H1 (cell line): ENCODE results near the gene NMNAT3. TPM values are rescaled to one million over a fixed set of nuclear protein-coding genes. Genes with fewer than 3 reads are reported as not detected.

Experiments used
- CTCF ChIA-PET: fragments of 300-600 bp; sonication (Branson Sonifier 250); formaldehyde crosslinking; loops from one replicate; lab custom pipeline; 2021; ENCODE audit not compliant: partially characterized antibody; lab: Charles Lee
- POLR2A ChIA-PET: fragments of 300-600 bp; sonication (Branson Sonifier 250); formaldehyde crosslinking; loops from one replicate; lab custom pipeline; 2021; ENCODE audit warnings: inconsistent platforms; ENCODE audit not compliant: partially characterized antibody; lab: Charles Lee
- DNase-seq, 2 experiments: peaks; one replicate each; pipeline versions ENCODE4 v3.0.0 to v3.0.0-alpha.2; 2010 to 2022; ENCODE audit warnings: low spot score in 2 of 2, low read depth in 1 of 2, mixed read lengths in 1 of 2
- FAIRE-seq: peaks from 2 replicates; lab custom pipeline; 2011; peaks lifted over from hg19 to GRCh38; lab: Jason Lieb, UNC
- H2AFZ ChIP-seq: 2 replicates; pipeline ENCODE4 v1.8.1; 2012; ENCODE audit warnings: low read length, inconsistent platforms
- H2AK5ac ChIP-seq: 2 replicates; pipeline ENCODE4 v1.6.1; 2013; ENCODE audit warnings: low read depth, low read length
- H2BK120ac ChIP-seq: replicated peaks from 2 replicates; pipeline ENCODE3; 2013; ENCODE audit warnings: low read depth, low read length, inconsistent platforms
- H2BK12ac ChIP-seq: 2 replicates; pipeline ENCODE4 v1.6.1; 2013; ENCODE audit warnings: low read depth, low read length
- H2BK15ac ChIP-seq: 2 replicates; pipeline ENCODE4 v1.6.1; 2013; ENCODE audit warnings: low read length
- H2BK20ac ChIP-seq: 2 replicates; pipeline ENCODE4 v1.6.1; 2013; ENCODE audit warnings: low read length
- H2BK5ac ChIP-seq: 2 replicates; pipeline ENCODE4 v1.6.1; 2013; ENCODE audit warnings: low read depth, low read length
- H3K14ac ChIP-seq: 2 replicates; pipeline ENCODE4 v1.6.1; 2013; ENCODE audit warnings: inconsistent platforms; ENCODE audit not compliant: insufficient read length
- H3K18ac ChIP-seq: 2 replicates; pipeline ENCODE4 v1.6.1; 2013; ENCODE audit warnings: low read length; ENCODE audit errors: extremely low read depth
- H3K23ac ChIP-seq: 2 replicates; pipeline ENCODE4 v1.6.1; 2013; ENCODE audit warnings: inconsistent platforms; ENCODE audit not compliant: insufficient read length
- H3K23me2 ChIP-seq: 2 replicates; pipeline ENCODE4 v1.6.1; 2013; ENCODE audit warnings: low read depth, low read length
- H3K27ac ChIP-seq: 2 replicates; pipeline ENCODE4 v1.6.1; 2011; ENCODE audit warnings: low read depth, low read length, inconsistent platforms
- H3K27me3 ChIP-seq, 4 experiments: replicated peaks in 1 of 4; 1 replicate in 1 of 4; 2 replicates in 3 of 4; pipeline versions ENCODE4 v1.6.1 to v1.8.1; 2011 to 2013; ENCODE audit warnings: low read length in 3 of 4, mild to moderate bottlenecking in 3 of 4, inconsistent platforms in 2 of 4, mixed read lengths in 2 of 4, moderate library complexity in 1 of 4; ENCODE audit not compliant: control insufficient read depth in 3 of 4, insufficient read depth in 3 of 4; ENCODE audit errors: extremely low read depth in 1 of 4
- H3K36me3 ChIP-seq, 4 experiments: 2 replicates each; pipeline versions ENCODE4 v1.6.1 to v1.8.1; 2011 to 2013; ENCODE audit warnings: mild to moderate bottlenecking in 4 of 4, low read length in 3 of 4, moderate library complexity in 2 of 4, control low read depth in 1 of 4, inconsistent platforms in 1 of 4; ENCODE audit not compliant: insufficient read depth in 4 of 4, control insufficient read depth in 2 of 4
- H3K4ac ChIP-seq: replicated peaks from 2 replicates; pipeline ENCODE3; 2013; ENCODE audit warnings: low read length, low read depth, mixed read lengths, inconsistent platforms; ENCODE audit not compliant: insufficient read length
- H3K4me1 ChIP-seq, 4 experiments: replicated peaks in 1 of 4; 1 replicate in 1 of 4; 2 replicates in 3 of 4; pipeline versions ENCODE4 v1.6.1 to v1.8.1; 2011 to 2013; ENCODE audit warnings: low read length in 3 of 4, inconsistent platforms in 2 of 4, mixed read lengths in 1 of 4; ENCODE audit not compliant: insufficient read depth in 4 of 4, control insufficient read depth in 3 of 4
- H3K4me2 ChIP-seq, 2 experiments: 2 replicates each; pipeline versions ENCODE4 v1.6.1 to v1.8.1; 2011 to 2013; ENCODE audit warnings: low read depth in 2 of 2, low read length in 2 of 2, control low read depth in 1 of 2, inconsistent platforms in 1 of 2, mild to moderate bottlenecking in 1 of 2; ENCODE audit not compliant: insufficient read depth in 1 of 2
- H3K4me3 ChIP-seq, 4 experiments: fragments of 200-600, 300-600 bp in 1 of 4; sonication (generic), shearing (Covaris generic), sonication (Bioruptor Twin) in 1 of 4; 2 replicates each; pipeline versions ENCODE4 v1.5.1 to v1.8.1; 2011 to 2016; ENCODE audit warnings: low read length in 4 of 4, low read depth in 3 of 4, control low read depth in 2 of 4, inconsistent platforms in 2 of 4, mild to moderate bottlenecking in 2 of 4, mixed read lengths in 1 of 4, moderate library complexity in 1 of 4; ENCODE audit not compliant: insufficient read depth in 2 of 4; ENCODE audit errors: extremely low read depth in 1 of 4
- H3K56ac ChIP-seq: replicated peaks from 2 replicates; pipeline ENCODE3; 2013; ENCODE audit warnings: low read depth, mild to moderate bottlenecking, mixed read lengths, low read length, inconsistent platforms; ENCODE audit not compliant: insufficient read length
- H3K79me1 ChIP-seq: 2 replicates; pipeline ENCODE4 v1.6.1; 2013; ENCODE audit warnings: low read depth, low read length, control low read depth
- H3K79me2 ChIP-seq, 2 experiments: 2 replicates each; pipeline versions ENCODE4 v1.6.1 to v1.8.1; 2012 to 2013; ENCODE audit warnings: low read length in 2 of 2, mild to moderate bottlenecking in 2 of 2, inconsistent platforms in 1 of 2; ENCODE audit not compliant: insufficient read depth in 2 of 2, control insufficient read depth in 1 of 2
- H3K9ac ChIP-seq, 4 experiments: replicated peaks in 1 of 4; 1 replicate in 1 of 4; 2 replicates in 3 of 4; pipeline versions ENCODE4 v1.6.1 to v1.8.1; 2011 to 2013; ENCODE audit warnings: low read depth in 3 of 4, low read length in 3 of 4, control low read depth in 2 of 4, mild to moderate bottlenecking in 2 of 4, moderate library complexity in 2 of 4, inconsistent platforms in 1 of 4; ENCODE audit errors: extremely low read depth in 1 of 4
- H3K9me3 ChIP-seq, 2 experiments: 2 replicates each; pipeline versions ENCODE4 v1.6.1 to v1.8.1; 2012 to 2013; ENCODE audit warnings: mild to moderate bottlenecking in 2 of 2, moderate library complexity in 2 of 2, control low read depth in 1 of 2, inconsistent platforms in 1 of 2, low read depth in 1 of 2, low read length in 1 of 2, mixed read lengths in 1 of 2; ENCODE audit not compliant: insufficient read depth in 2 of 2
- H4K20me1 ChIP-seq, 2 experiments: replicated peaks in 1 of 2; 2 replicates each; pipeline versions ENCODE3 to v1.8.1; 2011 to 2013; ENCODE audit warnings: inconsistent platforms in 2 of 2, low read length in 2 of 2, mild to moderate bottlenecking in 1 of 2; ENCODE audit not compliant: insufficient read depth in 2 of 2, control insufficient read depth in 1 of 2
- H4K5ac ChIP-seq: 2 replicates; pipeline ENCODE4 v1.6.1; 2013; ENCODE audit warnings: low read length, low read depth, mixed read lengths, inconsistent platforms; ENCODE audit not compliant: insufficient read length
- H4K8ac ChIP-seq: 2 replicates; pipeline ENCODE4 v1.8.0; 2013; ENCODE audit warnings: mild to moderate bottlenecking, moderate library complexity, low read length, inconsistent platforms; ENCODE audit not compliant: insufficient read depth; ENCODE audit errors: extremely low read depth
- H4K91ac ChIP-seq: replicated peaks from 2 replicates; pipeline ENCODE3; 2013; ENCODE audit warnings: low read length, mixed read lengths, inconsistent platforms; ENCODE audit not compliant: insufficient read length
- FOSL1 ChIP-seq: IDR thresholded peaks from 2 replicates; pipeline ENCODE4 v1.6.1; 2011; ENCODE audit warnings: mild to moderate bottlenecking, low read depth, low read length, moderate library complexity; ENCODE audit not compliant: insufficient read depth
- GABPA ChIP-seq: IDR thresholded peaks from 2 replicates; pipeline ENCODE4 v1.6.1; 2011; ENCODE audit warnings: mild to moderate bottlenecking, low read length, moderate library complexity, borderline replicate concordance; ENCODE audit not compliant: insufficient read depth
- KDM5A ChIP-seq: fragments of 200-600 bp; IDR thresholded peaks from 2 replicates; pipeline ENCODE4 v1.7.1; 2012; ENCODE audit warnings: mild to moderate bottlenecking, low read length, inconsistent platforms, mixed read lengths
- NANOG ChIP-seq: IDR thresholded peaks from 2 replicates; pipeline ENCODE4 v1.6.1; 2011; ENCODE audit warnings: low read length, low read depth, mild to moderate bottlenecking, inconsistent platforms; ENCODE audit not compliant: insufficient read depth, poor library complexity, severe bottlenecking
- SIN3A ChIP-seq, 2 experiments: IDR thresholded peaks in 1 of 2; conservative IDR thresholded peaks in 1 of 2; 2 replicates each; pipeline ENCODE4 v1.6.1; 2011 to 2012; ENCODE audit warnings: low read length in 2 of 2, improper control_type of control experiment in 1 of 2, low read depth in 1 of 2, mild to moderate bottlenecking in 1 of 2
- WGBS, 2 experiments: shearing (Covaris generic) in 1 of 2; methylation state at CpG; one replicate each; pipeline versions ENCODE4 v1.1.6 to v1.1.7; 2013 to 2015; ENCODE audit warnings: low lambda C conversion rate in 2 of 2, mixed read lengths in 2 of 2, inconsistent platforms in 1 of 2, low coverage in 1 of 2, missing lambda C conversion rate in 1 of 2; ENCODE audit not compliant: insufficient replicate concordance in 2 of 2, insufficient coverage in 1 of 2, insufficient read length in 1 of 2; ENCODE audit errors: extremely low coverage in 1 of 2, missing lambda C conversion rate in 1 of 2; 5-methylcytosine and 5-hydroxymethylcytosine counted together
- polyA plus RNA-seq, 7 experiments: library from polyadenylated mRNA; depleted of rRNA in 3 of 7; stranded (reverse) in 5 of 7; unstranded in 2 of 7; fragments of >200 nt in 5 of 7; fragments of 200-250 nt in 2 of 7; gene quantifications; 1 replicate in 5 of 7; 2 replicates in 1 of 7; 4 replicates in 1 of 7; pipeline versions ENCODE4 v1.2.1 to v1.2.3, GENCODE V29; 2011 to 2013; ENCODE audit warnings: missing spikeins in 2 of 7, mixed read lengths in 2 of 7
- total RNA-seq: library from RNA; stranded (reverse); fragmentation: NEBNext Ultra II Directional; extraction: Animal tissue kit (Norgen Biotek cat#: 25700); gene quantifications from 2 replicates; pipeline ENCODE4 v1.2.1, GENCODE V29; 2021

The NMNAT3 gene
- total and polyA plus RNA-seq, 2 of the 8 experiments (the other 6 are each of a cell fraction or from before 2014, with no cell fraction given), result 4.2 to 4.3 TPM

DNA sequence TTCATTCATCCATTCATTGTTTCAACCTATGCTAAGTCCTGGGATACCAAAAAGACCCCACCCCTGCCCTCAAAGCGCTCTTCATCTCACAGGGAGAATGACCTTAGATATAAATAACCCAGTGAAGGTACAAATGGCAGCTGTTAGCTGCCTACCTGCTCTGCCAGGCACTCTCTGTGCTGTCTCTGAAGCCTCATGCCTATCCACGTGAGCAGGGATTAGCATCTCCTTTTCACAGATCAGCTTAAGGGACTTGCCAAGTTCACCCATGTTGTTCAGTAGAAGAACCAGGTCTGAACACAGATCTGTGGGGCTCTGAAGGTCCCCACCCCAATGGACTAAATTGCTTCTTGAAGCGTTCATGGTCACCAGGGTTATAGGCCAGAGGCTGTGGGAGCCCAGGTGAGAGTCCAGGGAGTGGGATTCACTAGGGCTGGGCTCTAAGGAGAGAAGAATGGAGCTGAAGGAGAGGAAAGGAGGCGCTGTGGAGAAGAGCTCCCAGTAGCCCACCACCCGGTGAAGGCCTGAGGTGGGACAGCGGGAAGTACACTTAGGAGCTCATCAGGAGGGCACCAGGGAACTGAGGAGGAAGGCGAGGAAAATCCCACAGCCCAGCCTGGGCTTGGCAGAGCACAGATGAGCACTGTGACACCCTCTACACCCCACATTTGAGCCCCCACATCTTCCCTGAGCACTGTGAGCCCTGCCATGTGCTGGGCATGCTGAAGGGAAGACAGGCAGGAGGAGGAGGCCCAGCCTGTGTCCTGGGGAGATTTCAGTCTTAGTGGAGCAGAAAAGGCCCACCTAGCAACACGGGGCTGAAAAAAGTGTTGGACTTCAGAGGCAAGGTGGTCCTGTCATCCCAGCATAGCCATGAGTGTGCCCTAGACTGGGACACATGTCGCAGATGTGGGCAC lies 158.6 kb downstream of the NMNAT3 start:
- no peaks in the 10 kb centered on the region for H3K79me1 ChIP-seq
- FAIRE-seq (no peak), DNase-seq (peak in 1 of 2 experiments; percentile 32)
- no peaks in the 10 kb centered on the region for H3K23me2 ChIP-seq
- H2BK15ac ChIP-seq, result 0 out of 2 replicates have a peak overlapping the region, but pooled peaks have one; percentile 0
- H4K5ac ChIP-seq, result no peak overlapping the region
- H2AFZ ChIP-seq, result no peak overlapping the region
- H2BK12ac ChIP-seq, result 0 out of 2 replicates have a peak overlapping the region, but pooled peaks have one; percentile 54
- H3K27ac ChIP-seq, result no peak overlapping the region
- H3K14ac ChIP-seq, result no peak overlapping the region
- no peak overlapping the region for H3K18ac ChIP-seq
- no peak for TF ChIP-seq KDM5A
- TF ChIP-seq SIN3A (conservative IDR thresholded peaks at IDR 0.05 in 1 of 2, IDR thresholded peaks at IDR 0.05 in 1 of 2; ENCODE audit: low read depth in 1 of 2, low read length in 2 of 2), result no peak
- TF ChIP-seq FOSL1, result no peak
- TF ChIP-seq NANOG, result no peak
- TF ChIP-seq GABPA, result no peak
- ChIA-PET CTCF (interaction anchor here (0.5 to 8.5 kb wide), 27 partner anchors 9 to 423 kb away, joined by 3 to 95 read pairs (median 4); partner anchors contain the start of genes CLSTN2, RBP1 and RBP2), POLR2A (no interaction called here)
- no peak overlapping the region for H2BK20ac ChIP-seq
- H3K36me3 ChIP-seq, result no peaks in the 10 kb centered on the region
- H4K91ac ChIP-seq, result no peak overlapping the region
- H4K20me1 ChIP-seq, result no peaks in the 10 kb centered on the region
- H3K23ac ChIP-seq, result no peak overlapping the region
- H3K4ac ChIP-seq, result peak overlapping the region; percentile 25
- no peak overlapping the region for H3K9ac ChIP-seq
- no peak overlapping the region for H2BK5ac ChIP-seq
- no peak overlapping the region for H2AK5ac ChIP-seq
- no peaks in the 10 kb centered on the region for H3K9me3 ChIP-seq
- peak overlapping the region; percentile 26; the same call in 1 of the 2 replicates for H4K8ac ChIP-seq
- peaks cover 0 to 5% (median 3%) of the 10 kb centered on the region in 4 experiments; a peak in 4 of 7 replicates for H3K4me1 ChIP-seq
- H3K4me2 ChIP-seq, result no peak overlapping the region
- no peaks in the 10 kb centered on the region for H3K79me2 ChIP-seq
- no peak overlapping the region for H3K4me3 ChIP-seq
- WGBS, 2 experiments, result 86% methylated on average over 9 of the region's 9 CpGs; no CpG with 5 or more reads in 1 of the 2 experiments
- H3K27me3 ChIP-seq, result no peaks in the 10 kb centered on the region; a peak in 3 of 7 replicates
- no peak overlapping the region for H2BK120ac ChIP-seq
- H3K56ac ChIP-seq, result no peak overlapping the region
